GM12878 (cell line): ENCODE measurements around the gene GRIFIN. TPM values are rescaled to one million over a fixed set of nuclear protein-coding genes. Genes with fewer than 3 reads are reported as not detected.

ENCODE experiments used
- ATAC-seq: fragments of 200-7000 bp; cut with Tn5 transposase; 3 replicates; pipeline ENCODE4 v1.9.1; 2020; ENCODE audit warnings: mild to moderate bottlenecking, moderate library complexity
- BruUV-seq: library from RNA; stranded (reverse); fragments of 400-500 nt; replicated peaks from 2 replicates; lab custom pipeline; 2021; lab: Mats Ljungman, UMichigan
- CTCF ChIA-PET: fragments of 300-600 bp; sonication (Branson Sonifier 250); formaldehyde crosslinking; extraction: SDS; loops from one replicate; lab custom pipeline; 2021; ENCODE audit warnings: inconsistent platforms; lab: Yijun Ruan, JAX
- POLR2A ChIA-PET: fragments of 350-600 bp; formaldehyde crosslinking; extraction: SDS; loops from one replicate; lab custom pipeline; 2021; ENCODE audit warnings: inconsistent platforms; lab: Charles Lee
- RAD21 ChIA-PET: fragments of 300-600 bp; sonication (Branson Sonifier 250); formaldehyde crosslinking; loops from one replicate; lab custom pipeline; 2023; ENCODE audit warnings: antibody characterized with exemption; ENCODE audit not compliant: unreplicated experiment; lab: Charles Lee
- SMC1A ChIA-PET: fragments of 300-600 bp; sonication (Branson Sonifier 250); formaldehyde crosslinking; loops from one replicate; lab custom pipeline; 2023; ENCODE audit not compliant: unreplicated experiment, uncharacterized antibody; lab: Charles Lee
- DNase-seq: peaks from one replicate; pipeline ENCODE4 v3.0.0-alpha.2; 2011; ENCODE audit warnings: low read depth, low spot score
- FAIRE-seq: peaks from 3 replicates; lab custom pipeline; 2011; peaks lifted over from hg19 to GRCh38; lab: Jason Lieb, UNC
- H2AFZ ChIP-seq: 2 replicates; pipeline ENCODE4 v1.6.0; 2011; ENCODE audit warnings: low read depth, low read length, control low read depth; ENCODE audit not compliant: control insufficient read depth
- H3K27ac ChIP-seq: 2 replicates; pipeline ENCODE4 v1.5.1; 2011; ENCODE audit warnings: control low read depth; ENCODE audit not compliant: control insufficient read depth, insufficient read depth
- H3K27me3 ChIP-seq, 2 experiments: replicated peaks in 1 of 2; 2 replicates each; pipeline versions ENCODE4 v1.6.0 to v1.6.1; 2011; ENCODE audit warnings: low read length in 1 of 2; ENCODE audit not compliant: control insufficient read depth in 2 of 2, insufficient read depth in 2 of 2
- H3K36me3 ChIP-seq, 2 experiments: 2 replicates each; pipeline ENCODE4 v1.5.1; 2011; ENCODE audit warnings: low read length in 1 of 2; ENCODE audit not compliant: control insufficient read depth in 2 of 2, insufficient read depth in 2 of 2
- H3K4me1 ChIP-seq: 2 replicates; pipeline ENCODE4 v1.6.1; 2011; ENCODE audit warnings: mild to moderate bottlenecking, low read length, moderate library complexity, mixed read lengths; ENCODE audit not compliant: control insufficient read depth, insufficient read depth
- H3K4me2 ChIP-seq: 2 replicates; pipeline ENCODE4 v1.6.0; 2011; ENCODE audit warnings: control low read depth; ENCODE audit not compliant: control insufficient read depth, insufficient read depth
- H3K4me3 ChIP-seq: fragments of 200-600 bp; sonication (generic); 2 replicates; pipeline ENCODE4 v1.5.1; 2016
- H3K79me2 ChIP-seq: 2 replicates; pipeline ENCODE4 v1.6.0; 2011; ENCODE audit warnings: low read length; ENCODE audit not compliant: control insufficient read depth, insufficient read depth
- H3K9ac ChIP-seq: 2 replicates; pipeline ENCODE4 v1.8.0; 2011; ENCODE audit warnings: low read length, control low read depth, mixed read lengths; ENCODE audit not compliant: control insufficient read depth, insufficient read depth
- H3K9me3 ChIP-seq: replicated peaks from 3 replicates; pipeline ENCODE4 v1.5.1; 2011; ENCODE audit warnings: mild to moderate bottlenecking, low read length; ENCODE audit not compliant: control insufficient read depth, insufficient read depth
- H4K20me1 ChIP-seq: 2 replicates; pipeline ENCODE4 v1.6.0; 2011; ENCODE audit not compliant: control insufficient read depth, insufficient read depth
- BMI1 ChIP-seq: fragments of 450-650 bp; IDR thresholded peaks from 2 replicates; pipeline ENCODE4 v1.6.1; 2016; ENCODE audit warnings: mild to moderate bottlenecking, moderate library complexity, borderline replicate concordance
- FOS ChIP-seq: IDR thresholded peaks from 3 replicates; pipeline ENCODE4 v1.6.1; 2011; ENCODE audit warnings: borderline replicate concordance; ENCODE audit not compliant: insufficient read length; ENCODE audit errors: extremely low read depth
- GABPA ChIP-seq: IDR thresholded peaks from 2 replicates; pipeline ENCODE4 v1.6.1; 2014; ENCODE audit warnings: antibody characterized with exemption, low read depth, mild to moderate bottlenecking, inconsistent platforms
- KDM1A ChIP-seq: fragments of 200-600 bp; sonication (generic); IDR thresholded peaks from 2 replicates; pipeline ENCODE4 v1.6.1; 2016; ENCODE audit warnings: borderline replicate concordance
- KLF5 ChIP-seq: fragments of 450-650 bp; IDR thresholded peaks from 2 replicates; pipeline ENCODE4 v1.6.1; 2014; ENCODE audit warnings: mild to moderate bottlenecking; ENCODE audit not compliant: partially characterized antibody
- POLR2AphosphoS5 ChIP-seq: IDR thresholded peaks from 2 replicates; pipeline ENCODE4 v1.6.1; 2011; ENCODE audit warnings: mild to moderate bottlenecking, low read length, inconsistent platforms
- RELA ChIP-seq: fragments of 450-650 bp; IDR thresholded peaks from 2 replicates; pipeline ENCODE4 v1.8.0; 2014; ENCODE audit warnings: borderline replicate concordance; ENCODE audit not compliant: partially characterized antibody
- RFX5 ChIP-seq: IDR thresholded peaks from 2 replicates; pipeline ENCODE4 v1.6.1; 2011; ENCODE audit warnings: low read depth, low read length, improper control_type of control experiment
- RUNX3 ChIP-seq: IDR thresholded peaks from 2 replicates; pipeline ENCODE4 v1.6.1; 2012; ENCODE audit warnings: low read length, inconsistent platforms
- SREBF1 ChIP-seq: IDR thresholded peaks from 2 replicates; pipeline ENCODE4 v1.6.1; 2012; ENCODE audit warnings: mild to moderate bottlenecking, low read length
- SREBF2 ChIP-seq: IDR thresholded peaks from 2 replicates; pipeline ENCODE4 v1.6.1; 2012; ENCODE audit warnings: mild to moderate bottlenecking, low read length
- ZNF592 ChIP-seq: fragments of 450-650 bp; IDR thresholded peaks from 2 replicates; pipeline ENCODE4 v1.6.1; 2017; ENCODE audit warnings: mild to moderate bottlenecking, moderate library complexity
- ZNF622 ChIP-seq: fragments of 450-650 bp; IDR thresholded peaks from 2 replicates; pipeline ENCODE4 v1.6.1; 2017; ENCODE audit warnings: mild to moderate bottlenecking, inconsistent platforms
- WGBS: methylation state at CpG from one replicate; pipeline ENCODE4 v1.1.6; 2016; ENCODE audit warnings: low lambda C conversion rate; ENCODE audit not compliant: insufficient replicate concordance, insufficient coverage; ENCODE audit errors: missing lambda C conversion rate; 5-methylcytosine and 5-hydroxymethylcytosine counted together
- in situ Hi-C: fragments of 300-500 bp; cut with MboI; formaldehyde crosslinking; loops from 9 replicates; pipeline ENCODE4 v1.14.3; 2018; ENCODE audit warnings: mixed read lengths
- intact Hi-C: fragments of 100-400 bp; cut with micrococcal nuclease; formaldehyde crosslinking; loops from one replicate; pipeline ENCODE4 v1.14.2; 2022; ENCODE audit not compliant: unreplicated experiment
- polyA plus RNA-seq, 11 experiments: library from polyadenylated mRNA; depleted of rRNA in 4 of 11; unstranded in 6 of 11; stranded (reverse) in 5 of 11; fragments of >200 nt; fragmentation: Nextera tagmentation in 4 of 11; fragmentation: Illumina TruSeq in 1 of 11; extraction: Ambion mirVana in 4 of 11; extraction: Trizol in 1 of 11; gene quantifications; 1 replicate in 1 of 11; 2 replicates in 10 of 11; pipeline versions ENCODE4 v1.2.1 to v1.2.3, GENCODE V29; 2011 to 2016; ENCODE audit warnings: inconsistent platforms in 2 of 11, missing spikeins in 2 of 11, low read depth in 1 of 11
- total RNA-seq, 4 experiments: library from RNA; depleted of rRNA in 3 of 4; stranded (reverse); fragments of >200 nt in 3 of 4; fragmentation: Illumina TruSeq in 1 of 4; extraction: Trizol in 1 of 4; gene quantifications; 2 replicates each; pipeline versions ENCODE4 v1.2.1 to v1.2.3, GENCODE V29; 2013 to 2021

Gene GRIFIN
- total and polyA plus RNA-seq, 10 of the 15 experiments (the other 5 are each of a cell fraction or from before 2014, with no cell fraction given) = not detected

DNA sequence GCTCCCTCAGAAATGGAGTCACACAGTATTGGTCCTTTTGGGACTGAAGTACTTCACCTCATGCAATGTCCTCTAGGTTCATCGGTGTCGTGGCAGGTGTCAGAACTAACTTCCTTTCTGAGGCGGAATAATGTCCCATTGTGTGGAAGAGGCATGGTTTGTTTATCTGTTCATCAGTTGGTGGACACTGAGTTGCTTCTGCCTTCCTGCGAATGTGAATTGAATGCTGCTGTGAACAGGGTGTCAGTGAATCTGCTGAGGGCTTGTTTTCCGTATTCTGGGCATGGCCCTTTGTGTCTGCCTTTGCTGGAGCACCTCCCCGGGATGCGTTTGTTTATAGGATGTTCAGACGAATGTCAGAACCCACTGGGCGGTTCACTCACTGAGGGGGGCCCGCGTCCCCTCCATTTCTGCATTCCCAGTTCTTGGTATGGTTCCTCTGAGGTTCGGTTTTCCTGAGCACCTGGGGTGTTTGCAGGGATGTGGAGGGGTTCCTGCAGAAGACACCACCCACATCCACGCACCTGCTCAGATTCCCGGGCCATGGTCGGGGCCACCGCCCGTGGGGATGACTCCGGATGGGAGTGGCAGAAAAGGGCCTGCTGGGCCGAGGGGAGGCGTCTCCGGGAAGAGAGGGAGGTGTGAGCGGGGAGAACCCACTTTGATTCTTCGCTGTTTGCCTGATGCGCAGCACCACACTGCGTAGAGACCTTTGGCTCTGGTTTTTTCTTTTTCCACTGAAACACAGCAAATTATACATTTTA lies 39.7 kb downstream of the GRIFIN start:
- Histone ChIP-seq H4K20me1 (0 out of 2 replicates have a peak, but pooled peaks cover 8% of the 10 kb centered on the region), H3K4me1 (no peaks in the 10 kb centered on the region), H3K9ac (no peak overlapping the region), H3K36me3 (peaks cover 3 to 34% of the 10 kb centered on the region in 2 experiments), H3K4me3 (no peak overlapping the region), H3K27ac (no peak overlapping the region), H3K27me3 (no peaks in the 10 kb centered on the region), H3K79me2 (no peaks in the 10 kb centered on the region), H3K4me2 (no peak overlapping the region), H2AFZ (no peak overlapping the region), H3K9me3 (no peaks in the 10 kb centered on the region; the same call in 2 of the 3 replicates)
- intact Hi-C loops (no loop called here), in situ Hi-C loops (no loop called here)
- WGBS = 86% methylated on average over 25 of the region's 25 CpGs
- DNase-seq (no peak), FAIRE-seq (no peak), ATAC-seq (no peak)
- RAD21 ChIA-PET = no interaction called here
- CTCF ChIA-PET = interaction anchor here (1.2 kb wide), 1 partner anchor 15 kb away, joined by 3 read pairs; no protein-coding TSS in a partner anchor
- no peak for TF ChIP-seq SREBF2
- TF ChIP-seq GABPA = no peak
- no peak for TF ChIP-seq RELA
- TF ChIP-seq POLR2AphosphoS5 = no peak
- no peak for TF ChIP-seq RFX5
- SMC1A ChIA-PET = no interaction called here
- POLR2A ChIA-PET = interaction anchor here (0.5 kb wide), 1 partner anchor 41 kb away, joined by 5 read pairs; no protein-coding TSS in a partner anchor
- no TSS peak for BruUV-seq

DNA sequence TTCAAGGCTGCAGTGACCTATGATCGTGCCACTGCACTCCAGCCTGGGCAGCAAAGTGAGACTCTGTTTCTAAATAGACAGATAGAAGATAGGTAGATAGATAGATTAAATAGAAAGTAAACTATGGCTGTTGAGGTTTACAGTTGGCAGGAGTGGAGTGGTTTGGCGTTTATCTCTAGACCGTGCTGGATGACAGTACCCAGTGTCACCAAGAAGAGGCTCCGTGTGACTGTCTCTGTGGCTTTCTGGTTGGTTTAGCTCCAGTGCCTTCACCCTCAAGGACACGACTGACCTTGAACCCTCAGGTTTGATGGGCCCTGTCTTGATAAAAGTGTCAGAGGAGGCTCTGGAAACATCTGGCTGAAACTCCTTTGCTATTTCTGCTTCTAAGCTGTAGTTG lies 41.1 kb downstream of the GRIFIN start:
- DNase-seq (no peak), ATAC-seq (no peak), FAIRE-seq (no peak)
- WGBS = 45% methylated on average over 5 of the region's 5 CpGs
- H4K20me1 ChIP-seq = 0 out of 2 replicates have a peak, but pooled peaks cover 5% of the 10 kb centered on the region
- ChIA-PET CTCF (interaction anchor here (0.9 to 1.2 kb wide), 2 partner anchors 15 to 16 kb away, joined by 3 to 4 read pairs; no protein-coding TSS in a partner anchor), RAD21 (no interaction called here), POLR2A (no interaction called here), SMC1A (no interaction called here)
- in situ Hi-C loops = no loop called here
- no peak overlapping the region for H2AFZ ChIP-seq
- H3K36me3 ChIP-seq = peaks cover 3 to 36% of the 10 kb centered on the region in 2 experiments
- no peaks in the 10 kb centered on the region for H3K27me3 ChIP-seq
- H3K9me3 ChIP-seq = peaks cover 4% of the 10 kb centered on the region
- intact Hi-C loops = no loop called here
- no peak overlapping the region for H3K27ac ChIP-seq
- no peak overlapping the region for H3K4me3 ChIP-seq
- H3K4me2 ChIP-seq = no peak overlapping the region
- no peaks in the 10 kb centered on the region for H3K4me1 ChIP-seq
- BruUV-seq = no TSS peak
- no peaks in the 10 kb centered on the region for H3K79me2 ChIP-seq
- no peak overlapping the region for H3K9ac ChIP-seq
- TF ChIP-seq KDM1A (no peak), SREBF1 (no peak), KLF5 (no peak), ZNF592 (no peak), BMI1 (no peak), RUNX3 (no peak), ZNF622 (no peak), FOS (no peak)
